Embryonic facial prominence (tissue), 1 donor: ENCODE results near the gene AOC2.
A peak's percentile ranks its signal among the peaks of the same experiment; 100 is the strongest.
"Not testable (repeated sequence)": the region's sequence is repeated elsewhere in the genome, so short reads cannot be mapped to it uniquely, and the experiment has no call there.

ENCODE experiments used
- DNase-seq: peaks from one replicate; pipeline ENCODE4 v3.0.0-alpha.2; 2016; ENCODE audit errors: extremely low spot score

AOC2 gene

DNA sequence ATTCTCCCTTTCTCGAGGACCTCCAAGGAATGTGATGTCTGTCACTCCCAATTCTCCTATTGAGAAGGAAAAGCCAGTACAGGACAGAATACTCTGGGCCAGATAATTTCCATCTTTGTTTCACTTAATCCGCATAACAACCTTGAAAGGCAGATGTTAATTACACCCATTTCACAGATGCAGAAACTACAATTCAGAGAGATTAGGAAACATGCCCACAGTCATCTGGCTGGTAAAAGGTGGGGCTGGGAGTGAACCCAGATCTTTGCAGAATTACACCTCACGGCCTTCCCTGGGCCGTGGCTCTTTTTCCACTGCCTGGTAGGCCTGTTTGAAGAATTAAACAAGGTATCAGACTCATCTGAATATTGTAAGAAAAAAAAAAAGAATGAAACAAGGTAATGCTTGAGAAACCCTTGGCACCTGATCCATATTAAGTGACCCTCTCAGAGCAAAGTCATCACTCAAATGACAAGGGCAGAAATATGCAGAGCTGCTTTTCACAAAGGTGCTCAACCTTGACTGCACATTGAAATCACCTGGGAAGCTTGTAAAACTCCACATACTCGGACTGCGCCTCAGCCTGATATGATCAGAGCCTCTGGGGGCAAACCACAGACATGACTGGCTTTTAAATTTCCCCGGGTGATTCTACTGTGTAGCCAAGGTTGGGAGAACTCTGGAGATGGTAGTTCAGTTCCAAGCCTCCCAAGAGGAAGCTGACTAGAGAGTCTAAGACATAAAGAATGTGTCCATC lies 39.6 kb downstream of the AOC2 start:
- no peak for DNase-seq

DNA sequence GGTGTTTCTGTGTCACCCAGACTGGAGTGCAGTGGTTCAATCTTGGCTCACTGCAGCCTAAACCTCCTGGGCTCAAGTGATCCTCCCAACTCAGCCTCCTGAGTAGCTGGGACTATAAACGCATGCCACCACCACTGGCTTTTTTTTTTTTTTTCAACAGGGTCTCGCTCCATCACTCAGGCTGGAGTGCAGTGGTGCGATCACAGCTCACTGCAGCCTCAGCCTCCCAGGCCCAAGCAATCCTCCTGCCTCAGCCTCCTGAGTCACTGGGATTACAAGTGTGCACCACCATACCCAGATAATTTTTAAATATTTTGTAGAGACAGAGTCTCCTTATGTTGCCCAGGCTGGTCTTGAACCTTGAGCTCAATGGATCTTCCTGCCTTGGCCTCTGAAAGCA lies 41.4 kb downstream of the AOC2 start:
- DNase-seq = not testable (repeated sequence)

GRCh38 chr17:42886283-42887176 lies 42.1 kb downstream of the AOC2 start:
- DNase-seq = no peak

DNA sequence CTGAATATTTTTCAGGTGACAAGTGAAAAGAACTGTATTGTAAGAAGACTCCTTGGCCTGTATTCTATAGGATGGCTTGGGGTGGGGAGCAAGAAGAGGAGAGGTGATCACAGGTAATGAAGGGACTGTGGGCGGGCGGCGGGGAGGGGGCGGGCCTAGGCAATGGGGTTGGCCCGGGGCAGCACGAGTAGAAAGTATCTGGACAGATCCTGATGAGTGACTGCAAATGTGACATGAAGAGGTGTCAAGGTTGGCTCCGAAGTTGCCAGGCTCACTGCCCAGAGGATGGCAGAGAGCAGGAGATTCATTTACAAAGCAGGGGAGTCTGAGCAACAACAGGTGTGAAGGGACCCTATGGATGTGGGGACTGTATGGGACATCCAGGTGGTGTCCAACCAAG lies 45.4 kb downstream of the AOC2 start:
- DNase-seq = no peak

DNA sequence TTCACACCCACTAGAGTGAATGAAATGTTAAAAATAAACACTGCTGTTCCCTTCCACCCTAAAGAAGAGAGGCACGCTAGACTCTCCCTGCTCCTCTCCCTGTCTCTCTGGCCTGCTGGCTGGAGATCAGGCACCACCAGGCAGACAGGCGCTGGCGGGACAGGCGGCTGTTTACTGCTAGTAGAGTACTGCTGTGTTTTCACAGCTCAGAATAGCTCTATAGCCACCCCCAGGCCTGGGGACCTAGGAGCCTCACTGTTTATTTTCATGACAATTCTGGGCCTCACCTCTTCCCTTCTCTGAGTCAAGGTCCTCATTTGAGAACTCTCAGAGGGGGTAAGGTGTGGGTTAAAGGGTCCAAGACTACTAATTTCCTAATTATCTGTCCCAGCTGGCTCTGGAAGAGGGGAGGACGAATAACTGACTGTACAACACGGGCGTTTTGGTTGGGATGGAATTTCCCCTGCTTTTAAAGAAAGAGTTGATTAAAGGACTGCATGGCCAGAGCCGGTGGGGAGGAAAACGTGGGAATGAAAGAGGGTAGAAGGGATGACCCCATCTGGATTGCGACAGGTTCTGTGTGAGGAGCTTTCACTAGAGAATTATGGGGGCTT lies 47.3 kb downstream of the AOC2 start:
- DNase-seq = no peak

DNA sequence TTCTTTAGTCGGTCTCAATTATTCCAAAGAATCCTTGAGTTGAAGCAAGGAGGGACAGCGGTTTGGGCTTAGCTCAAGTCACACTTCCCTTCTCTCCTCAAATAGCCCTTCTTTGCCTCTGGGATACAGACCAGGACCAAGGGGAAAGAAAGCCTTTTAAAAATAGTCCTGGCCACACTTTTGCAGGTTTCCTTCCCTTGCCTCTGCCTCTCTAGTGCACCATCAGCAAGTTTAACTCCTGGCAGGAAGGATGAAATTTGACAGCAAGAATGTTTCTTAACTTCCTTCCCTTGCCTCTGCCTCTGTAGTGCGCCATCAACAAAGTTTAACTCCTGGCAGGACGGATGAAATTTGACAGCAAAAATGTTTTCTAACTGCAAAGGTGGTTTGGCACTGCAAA lies 49.0 kb downstream of the AOC2 start:
- peak; percentile 19 for DNase-seq

GRCh38 chr17:42894283-42895184 lies 50.2 kb downstream of the AOC2 start:
- no peak for DNase-seq

DNA sequence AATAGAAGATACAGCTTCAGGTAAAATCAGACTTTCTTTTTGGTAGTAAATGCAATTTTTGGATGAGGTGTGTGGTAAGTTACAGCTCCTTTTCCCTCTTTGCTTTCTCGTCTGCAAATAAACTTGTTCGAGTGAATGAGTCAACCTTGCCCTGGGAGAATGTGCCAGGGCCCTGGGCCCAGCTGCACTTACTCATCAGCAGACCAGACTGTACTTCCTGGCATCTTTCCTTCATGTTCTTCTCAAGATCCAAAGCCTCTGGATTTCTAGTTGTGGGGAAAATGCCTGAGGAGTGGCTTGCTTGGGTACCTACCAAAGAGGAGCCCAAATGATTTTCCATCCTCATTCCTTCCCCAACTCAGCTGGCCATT lies 50.8 kb downstream of the AOC2 start:
- no peak for DNase-seq

DNA sequence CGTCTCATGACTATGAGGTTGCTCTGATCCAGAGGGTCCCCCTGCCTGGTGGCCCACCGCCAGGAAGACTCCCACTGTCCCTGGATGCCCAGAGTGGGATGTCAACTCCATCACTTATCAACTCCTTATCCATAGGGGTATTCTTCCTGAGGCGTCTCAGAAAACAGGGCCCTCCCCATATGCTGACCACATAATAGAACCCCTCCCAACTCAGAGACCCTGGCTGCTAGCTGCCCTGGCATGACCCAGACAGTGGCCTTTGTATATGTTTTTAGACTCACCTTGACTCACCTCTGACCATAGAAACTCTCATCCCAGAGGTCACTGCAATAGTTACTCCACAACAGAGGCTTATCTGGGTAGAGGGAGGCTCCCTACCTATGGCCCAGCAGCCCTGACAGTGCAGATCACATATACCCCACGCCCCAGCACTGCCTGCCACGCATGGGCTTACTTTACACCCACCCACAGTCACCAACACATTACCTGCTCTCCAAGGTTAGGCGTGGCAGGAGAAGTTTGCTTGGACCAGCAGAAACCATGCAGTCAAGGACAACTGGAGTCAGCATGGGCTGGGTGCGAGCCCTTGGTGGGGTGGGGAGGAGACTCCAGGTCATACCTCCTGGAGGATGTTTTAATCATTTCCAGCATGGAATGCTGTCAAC lies 53.9 kb downstream of the AOC2 start:
- no peak for DNase-seq

- not testable (repeated sequence) for DNase-seq
Observed at GRCh38 chr17:42899981-42900380, 55.6 kb downstream of the AOC2 start.
